ENCODE results near the gene SSBP4.

- TF ChIP-seq EP300 (IDR thresholded peaks at IDR 0.05) (no peak), CTCF (IDR thresholded peaks at IDR 0.05) (no peak)
Observed at GRCh38 chr19:18453269-18454024, 34.2 kb downstream of the SSBP4 start.
